Stimulated activated CD4-positive, alpha-beta T cell treated with anti-CD3 and anti-CD28 coated beads, Interleukin-1b, Interleukin-23, amount 100 ng/mL, for 1 hour (primary cell): ENCODE results near the gene GLT8D2.

ENCODE experiments used
- DNase-seq, 2 donors: peaks; one replicate each; pipeline ENCODE4 v3.0.0-alpha.2; 2020; ENCODE audit warnings: low read depth in 2 of 2

Gene GLT8D2

GRCh38 chr12:104049903-104050356 is at the start of gene GLT8D2:
Gene GLT8D2, minus strand, starts transcription at chr12:104050187. Its CDS starts 30,539 bp downstream, at chr12:104019648.
- no peak for DNase-seq

GRCh38 chr12:104097954-104098353 is 48.0 kb upstream of the GLT8D2 start:
- no peak for DNase-seq

- DNase-seq: no peak
Measured at GRCh38 chr12:104095289-104095688, 45.3 kb upstream of the GLT8D2 start.

- DNase-seq: no peak
Measured at GRCh38 chr12:104094284-104094683, 44.3 kb upstream of the GLT8D2 start.

GRCh38 chr12:104091136-104091535 is 41.1 kb upstream of the GLT8D2 start:
- DNase-seq: no peak

GRCh38 chr12:104090685-104091084 is 40.7 kb upstream of the GLT8D2 start:
- DNase-seq: no peak

- no peak for DNase-seq
Measured at GRCh38 chr12:104083769-104084475, 33.9 kb upstream of the GLT8D2 start.

- DNase-seq: no peak
Measured at GRCh38 chr12:104080764-104081163, 30.8 kb upstream of the GLT8D2 start.

GRCh38 chr12:104079024-104079423 is 29.0 kb upstream of the GLT8D2 start:
- no peak for DNase-seq

- DNase-seq: no peak
Measured at GRCh38 chr12:104073699-104074098, 23.7 kb upstream of the GLT8D2 start.

- no peak for DNase-seq
Measured at GRCh38 chr12:104072099-104072498, 22.1 kb upstream of the GLT8D2 start.

GRCh38 chr12:104064842-104065427 is 14.9 kb upstream of the GLT8D2 start:
- no peak for DNase-seq

- DNase-seq: peak; percentile 59 to 76
Measured at GRCh38 chr12:104064031-104064841, 14.2 kb upstream of the GLT8D2 start, which contains the start of gene HCFC2. Gene HCFC2, plus strand, starts transcription at chr12:104064531. Its CDS starts 30 bp downstream, at chr12:104064561.

- DNase-seq: no peak
Measured at GRCh38 chr12:104063712-104064030, 13.7 kb upstream of the GLT8D2 start.

GRCh38 chr12:104060791-104061190 is 10.8 kb upstream of the GLT8D2 start:
- no peak for DNase-seq

GRCh38 chr12:104059963-104060362 is 10.0 kb upstream of the GLT8D2 start:
- no peak for DNase-seq

GRCh38 chr12:104058802-104059201 is 8.8 kb upstream of the GLT8D2 start:
- no peak for DNase-seq

GRCh38 chr12:104057771-104058197 is 7.8 kb upstream of the GLT8D2 start:
- DNase-seq: no peak

GRCh38 chr12:104056419-104056972 is 6.5 kb upstream of the GLT8D2 start:
- DNase-seq: no peak

GRCh38 chr12:104055686-104056388 is 5.8 kb upstream of the GLT8D2 start:
- DNase-seq: no peak

- DNase-seq: no peak
Measured at GRCh38 chr12:104054681-104055346, 4.8 kb upstream of the GLT8D2 start.
